ENCODE data around the gene EDAR.
A peak's percentile ranks its signal among the peaks of the same experiment; 100 is the strongest.

EDAR gene

GRCh38 chr2:109000738-109001137 is 11.7 kb upstream of the EDAR start:
- no peak for DNase-seq

GRCh38 chr2:108998911-108999310 is 9.9 kb upstream of the EDAR start:
- no peak for DNase-seq

GRCh38 chr2:108994178-108994577 is 5.2 kb upstream of the EDAR start:
- DNase-seq = no peak

- DNase-seq = no peak
These were observed 4.3 kb upstream of the EDAR start for GRCh38 chr2:108993095-108993937.

GRCh38 chr2:108988076-108988795 is 784 bp downstream of the EDAR start:
- DNase-seq = no peak

- DNase-seq = no peak
These were observed 2.0 kb downstream of the EDAR start for GRCh38 chr2:108986916-108987510.

- no peak for DNase-seq
These were observed 5.4 kb downstream of the EDAR start for GRCh38 chr2:108983610-108984009.

- no peak for DNase-seq
These were observed 6.0 kb downstream of the EDAR start for GRCh38 chr2:108983061-108983460.

GRCh38 chr2:108982259-108982679 is 6.8 kb downstream of the EDAR start:
- peak; percentile 46 for DNase-seq

- DNase-seq = no peak
These were observed 7.2 kb downstream of the EDAR start for GRCh38 chr2:108981846-108982245.

GRCh38 chr2:108980076-108980475 is 8.9 kb downstream of the EDAR start:
- no peak for DNase-seq

GRCh38 chr2:108979461-108979860 is 9.6 kb downstream of the EDAR start:
- no peak for DNase-seq

GRCh38 chr2:108978709-108979111 is 10.3 kb downstream of the EDAR start:
- peak; percentile 78 for DNase-seq

- DNase-seq = no peak
These were observed 13.2 kb downstream of the EDAR start for GRCh38 chr2:108975613-108976435.

GRCh38 chr2:108974674-108975073 is 14.3 kb downstream of the EDAR start:
- no peak for DNase-seq

GRCh38 chr2:108972663-108973062 is 16.4 kb downstream of the EDAR start:
- DNase-seq = no peak

- no peak for DNase-seq
These were observed 17.1 kb downstream of the EDAR start for GRCh38 chr2:108971661-108972566.

GRCh38 chr2:108970369-108970768 is 18.7 kb downstream of the EDAR start:
- no peak for DNase-seq

- no peak for DNase-seq
These were observed 19.2 kb downstream of the EDAR start for GRCh38 chr2:108969856-108970255.

GRCh38 chr2:108968619-108969018 is 20.4 kb downstream of the EDAR start:
- DNase-seq = no peak

GRCh38 chr2:108967757-108968156 is 21.3 kb downstream of the EDAR start:
- DNase-seq = no peak

Data from COR-L47 (cell line).